Stimulated activated CD8-positive, alpha-beta memory T cell treated with anti-CD3 and anti-CD28 coated beads, Interleukin-12 subunit alpha, Interleukin-12 subunit beta, amount 100 ng/mL, for 4 hours (primary cell): ENCODE data around the gene POLR1B.
A peak's percentile ranks its signal among the peaks of the same experiment; 100 is the strongest.
"Not testable (repeated sequence)": the region's sequence is repeated elsewhere in the genome, so short reads cannot be mapped to it uniquely, and the experiment has no call there.

Experiments
- DNase-seq: peaks from one replicate; pipeline ENCODE4 v3.0.0-alpha.2; 2020; ENCODE audit warnings: low read depth

Gene POLR1B

GRCh38 chr2:112601754-112602153 is 59.5 kb downstream of the POLR1B start:
- no peak for DNase-seq

DNA sequence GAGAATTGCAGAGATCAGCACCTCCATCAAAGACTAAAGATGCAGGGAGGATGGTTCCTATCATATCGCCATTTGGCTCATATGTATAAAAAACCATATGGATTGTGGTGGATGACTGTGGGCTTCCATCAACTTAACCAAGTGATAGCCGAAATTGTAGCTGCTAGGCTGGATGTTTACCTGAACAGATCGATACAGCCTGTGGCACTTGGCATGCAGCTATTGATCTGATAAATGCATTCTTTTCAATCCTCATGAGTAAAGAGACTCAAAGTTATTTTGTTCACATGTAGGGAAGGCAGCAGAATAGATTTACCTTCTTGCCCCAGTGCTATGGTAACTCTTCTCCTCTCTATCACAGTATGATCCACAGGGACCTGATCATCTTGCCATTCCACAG is 60.7 kb downstream of the POLR1B start:
- no peak for DNase-seq

GRCh38 chr2:112603731-112604130 is 61.5 kb downstream of the POLR1B start:
- DNase-seq, result no peak

- no peak for DNase-seq
Observed at GRCh38 chr2:112604952-112605351, 62.7 kb downstream of the POLR1B start.

DNA sequence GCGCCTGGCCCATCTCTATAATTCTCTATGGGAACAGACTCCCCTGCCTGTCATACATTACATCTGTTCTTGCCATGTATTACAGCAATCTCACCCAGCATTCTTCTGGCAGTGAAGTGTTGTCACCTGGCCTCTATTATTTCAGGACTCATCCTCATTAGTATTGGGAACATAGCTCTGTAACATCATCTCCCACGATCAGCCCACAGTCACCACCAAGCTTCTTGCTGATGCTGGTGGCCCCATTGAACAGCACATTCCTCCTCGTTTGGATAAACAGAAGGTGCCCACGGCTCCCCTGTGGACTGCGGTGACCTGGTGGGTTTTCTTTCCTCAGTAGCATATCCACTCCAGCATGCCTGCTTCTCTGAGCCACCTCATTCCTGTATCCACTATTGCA is 63.7 kb downstream of the POLR1B start:
- no peak for DNase-seq

DNA sequence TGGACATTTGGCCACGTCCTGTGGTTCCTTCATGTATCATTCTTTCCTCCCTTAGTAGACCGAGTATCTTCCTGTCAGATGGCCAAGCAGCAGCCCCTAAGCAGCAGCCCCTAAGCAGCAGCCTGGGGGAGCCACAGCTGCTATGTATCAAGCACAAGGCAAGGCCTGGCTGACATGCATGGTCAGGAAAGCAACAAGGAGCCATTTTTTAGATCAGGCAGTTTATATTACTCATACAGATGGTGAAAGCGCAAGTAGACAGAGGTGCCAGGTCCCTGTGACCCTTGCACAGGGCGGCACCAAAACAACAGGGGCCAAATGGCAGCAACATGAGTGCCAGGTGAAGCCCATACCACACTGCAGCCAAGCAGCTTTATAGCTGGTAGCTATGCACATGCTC is 64.3 kb downstream of the POLR1B start:
- no peak for DNase-seq

GRCh38 chr2:112607680-112608438 is 65.6 kb downstream of the POLR1B start:
- no peak for DNase-seq

DNA sequence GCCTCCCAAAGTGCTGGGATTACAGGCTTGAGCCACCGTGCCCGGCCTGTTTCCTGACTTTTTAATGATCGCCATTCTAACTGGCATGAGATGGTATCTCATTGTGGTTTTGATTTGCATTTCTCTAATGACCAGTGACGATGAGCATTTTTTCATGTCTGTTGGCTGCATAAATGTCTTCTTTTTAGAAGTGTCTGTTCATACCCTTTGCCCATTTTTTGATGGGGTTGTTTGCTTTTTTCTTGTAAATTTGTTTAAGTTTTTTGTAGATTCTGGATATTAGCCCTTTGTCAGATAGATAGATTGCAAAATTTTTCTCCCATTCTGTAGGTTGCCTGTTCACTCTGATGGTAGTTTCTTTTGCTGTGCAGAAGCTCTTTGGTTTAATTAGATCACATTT is 67.1 kb downstream of the POLR1B start:
- DNase-seq, result not testable (repeated sequence)

DNA sequence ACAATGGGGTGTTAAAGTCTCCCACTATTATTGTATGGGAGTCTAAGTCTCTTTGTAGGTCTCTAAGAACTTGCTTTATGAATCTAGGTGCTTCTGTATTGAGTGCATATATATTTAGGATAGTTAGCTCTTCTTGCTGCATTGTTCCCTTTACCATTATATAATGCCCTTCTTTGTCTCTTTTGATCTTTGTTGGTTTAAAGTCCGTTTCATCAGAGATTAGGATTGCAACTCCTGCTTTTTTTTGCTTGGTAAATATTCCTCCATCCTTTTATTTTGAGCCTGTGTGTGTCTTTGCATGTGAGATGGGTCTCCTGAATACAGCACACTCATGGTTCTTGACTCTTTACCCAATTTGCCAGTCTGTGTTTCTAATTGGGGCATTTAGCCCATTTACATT is 70.0 kb downstream of the POLR1B start:
- DNase-seq, result not testable (repeated sequence)

- no peak for DNase-seq
Observed at GRCh38 chr2:112614201-112614840, 72.1 kb downstream of the POLR1B start.

GRCh38 chr2:112615051-112615450 is 72.8 kb downstream of the POLR1B start:
- DNase-seq, result no peak

DNA sequence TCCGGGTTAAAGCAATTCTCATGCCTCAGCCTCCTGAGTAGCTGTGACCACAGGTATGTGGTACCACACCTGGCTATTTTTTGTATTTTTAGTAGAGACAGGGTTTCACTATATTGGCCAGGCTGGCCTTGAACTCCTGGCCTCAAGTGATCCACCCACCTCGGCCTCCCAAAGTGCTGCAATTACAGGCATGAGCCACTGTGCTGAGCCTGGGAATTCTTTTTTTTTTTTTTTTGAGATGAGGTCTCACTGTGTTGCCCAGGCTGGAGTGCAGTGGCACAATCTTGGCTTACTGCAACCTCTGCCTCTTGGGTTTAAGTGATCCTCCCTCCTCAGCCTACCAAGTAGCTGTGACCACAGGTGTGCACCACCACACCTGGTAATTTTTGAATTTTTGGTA is 73.5 kb downstream of the POLR1B start:
- DNase-seq, result not testable (repeated sequence)

DNA sequence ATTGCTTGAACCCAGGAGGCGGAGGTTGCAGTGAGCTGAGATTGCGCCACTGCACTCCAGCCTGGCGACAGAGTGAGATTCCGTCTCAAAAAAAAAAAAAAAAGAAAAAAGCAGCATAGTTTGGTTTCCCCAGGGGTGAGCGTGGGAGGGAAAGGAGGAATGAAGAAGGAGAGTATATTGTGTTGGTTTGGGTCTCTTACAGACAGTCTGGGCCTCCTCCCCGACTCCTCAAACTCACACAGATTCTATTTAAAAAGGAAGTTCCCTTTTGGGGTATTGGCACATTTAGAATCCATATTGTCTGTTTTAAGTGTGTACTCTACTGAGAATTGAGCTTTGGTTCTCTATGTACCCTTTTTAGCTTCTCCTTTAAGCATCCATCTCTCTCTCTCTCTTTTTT is 76.1 kb downstream of the POLR1B start:
- DNase-seq, result no peak

- DNase-seq, result no peak
Observed at GRCh38 chr2:112621790-112622527, 79.7 kb downstream of the POLR1B start.

- no peak for DNase-seq
Observed at GRCh38 chr2:112622528-112622849, 80.2 kb downstream of the POLR1B start.

DNA sequence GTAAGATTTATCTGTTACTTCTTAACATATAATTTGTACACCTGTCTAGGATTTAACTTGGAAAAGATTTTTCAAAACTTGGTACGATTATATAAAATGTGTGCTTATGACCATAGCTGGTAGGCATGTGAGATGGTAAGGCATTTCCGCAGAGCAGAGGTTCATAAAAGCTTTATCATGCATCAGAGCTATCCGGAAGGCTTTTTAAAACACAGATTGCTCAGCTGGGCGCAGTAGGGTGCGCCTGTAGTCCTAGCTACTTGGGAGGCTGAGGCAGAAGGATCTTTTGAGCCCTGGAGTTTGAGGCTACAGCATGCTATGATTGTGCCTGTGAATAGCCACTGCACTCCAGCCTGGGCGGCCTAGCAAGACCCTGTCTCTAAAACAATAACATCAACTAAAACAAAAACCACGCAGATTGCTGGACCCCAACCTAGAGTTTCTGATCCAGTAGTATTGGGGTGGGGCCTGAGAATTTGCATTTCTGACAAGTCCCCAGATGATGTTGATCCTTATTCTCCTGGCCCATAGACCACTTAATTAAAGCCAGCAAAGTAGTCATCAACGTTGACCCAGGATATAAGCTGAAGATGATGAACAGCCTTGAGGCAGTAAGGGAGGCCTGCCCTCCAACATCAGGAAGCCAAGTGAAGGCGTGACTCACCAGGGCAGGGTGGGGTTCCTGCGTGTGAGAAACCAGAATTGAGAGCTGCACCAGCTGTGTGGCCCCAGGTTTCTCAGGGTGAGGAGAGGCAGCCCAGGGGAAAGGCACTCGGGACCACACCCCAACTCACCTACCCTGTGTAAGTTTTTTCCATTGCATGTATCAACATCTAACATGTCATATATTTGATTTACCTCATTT is 81.9 kb downstream of the POLR1B start:
- DNase-seq, result peak; percentile 59

- DNase-seq, result no peak
Observed at GRCh38 chr2:112625474-112626114, 83.3 kb downstream of the POLR1B start.

DNA sequence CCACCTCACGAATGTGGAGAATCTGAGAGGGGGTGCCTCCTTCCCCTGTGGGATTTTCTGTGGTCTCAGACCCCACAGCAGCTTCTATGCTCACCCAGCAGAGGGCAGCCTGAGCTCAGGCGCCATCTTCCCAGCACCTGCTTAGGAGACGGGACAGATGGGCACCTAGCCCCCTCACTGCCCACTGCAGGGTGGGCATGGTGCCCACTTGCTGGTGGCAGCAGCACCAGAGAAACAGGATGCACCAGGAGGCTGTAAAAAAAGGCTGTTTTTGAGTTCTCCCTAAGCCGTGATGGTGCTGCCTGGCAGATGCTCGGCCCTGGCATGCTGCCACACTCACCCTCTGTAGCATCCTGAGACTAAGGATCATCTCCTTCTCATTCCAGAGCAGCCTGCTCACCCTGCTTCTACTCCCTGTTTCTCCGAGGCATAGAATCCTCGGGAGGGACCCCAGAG is 84.4 kb downstream of the POLR1B start:
- peak; percentile 44 for DNase-seq
